Thoracic aorta (tissue), 2 donors: ENCODE data around the gene M6PR. TPM values are rescaled to one million over a fixed set of nuclear protein-coding genes. Genes with fewer than 3 reads are reported as not detected.

Experiments used
- ATAC-seq: fragments of 150-250 bp; one replicate; pipeline ENCODE4 v1.8.0; 2017; ENCODE audit warnings: low read depth; ENCODE audit not compliant: insufficient number of reproducible peaks, low FRiP score
- DNase-seq: peaks from one replicate; pipeline ENCODE4 v3.0.0-alpha.2; 2020; ENCODE audit warnings: low spot score
- H3K27ac ChIP-seq, 2 donors: fragments of 200-600 bp; sonication (generic); 1 replicate in 1 of 2; 2 replicates in 1 of 2; pipeline ENCODE4 v1.5.1; 2016; ENCODE audit warnings: mild to moderate bottlenecking in 2 of 2, moderate library complexity in 2 of 2
- H3K27me3 ChIP-seq: fragments of 200-600 bp; sonication (generic); replicated peaks from 2 replicates; pipeline ENCODE4 v1.6.0; 2016; ENCODE audit warnings: mild to moderate bottlenecking; ENCODE audit not compliant: insufficient read depth
- H3K36me3 ChIP-seq: fragments of 200-600 bp; sonication (generic); one replicate; pipeline ENCODE4 v1.5.1; 2016
- H3K4me1 ChIP-seq, 2 donors: fragments of 200-600 bp; sonication (generic); 1 replicate in 1 of 2; 2 replicates in 1 of 2; pipeline versions ENCODE4 v1.5.1 to v1.6.0; 2016; ENCODE audit warnings: low read depth in 2 of 2, mild to moderate bottlenecking in 1 of 2; ENCODE audit not compliant: control insufficient read depth in 1 of 2
- H3K4me3 ChIP-seq: fragments of 200-600 bp; sonication (generic); 2 replicates; pipeline ENCODE4 v1.5.1; 2016; ENCODE audit warnings: mild to moderate bottlenecking
- H3K9me3 ChIP-seq: fragments of 200-600 bp; sonication (generic); 2 replicates; pipeline ENCODE4 v1.5.1; 2016
- total RNA-seq, 2 donors: library from RNA; depleted of rRNA; stranded (reverse); fragments of >200 nt; gene quantifications; one replicate each; pipeline versions ENCODE4 v1.1.0 to v1.2.3, GENCODE V29; 2016
- TF ChIP-seq, protein P1 (sequence below): fragments of 200-600 bp; sonication (generic); IDR thresholded peaks from one replicate; pipeline ENCODE4 v1.5.1; 2019; ENCODE audit warnings: antibody characterized with exemption

The M6PR gene
- total RNA-seq, 2 donors from 2014 or later = 119 to 148 TPM

DNA sequence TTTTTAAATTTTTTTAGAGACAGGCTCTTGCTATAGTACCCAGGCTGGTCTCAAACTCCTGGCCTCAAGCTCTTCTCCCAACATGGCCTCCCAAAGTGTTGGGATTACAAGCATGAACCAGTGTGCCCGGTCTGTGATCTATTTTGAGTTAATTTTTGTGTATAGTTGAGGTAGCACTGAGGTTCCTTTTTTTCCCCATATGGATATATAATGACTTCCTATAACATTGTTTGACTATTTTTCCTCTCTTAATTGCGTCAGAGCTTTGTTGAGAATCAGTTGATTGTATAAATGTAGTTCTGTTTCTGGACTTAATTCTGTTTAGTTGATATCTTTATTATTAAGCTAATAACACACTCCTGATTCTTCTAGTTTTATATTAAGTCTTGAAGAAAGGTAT, 8.6 kb upstream of the M6PR start:
- no peak overlapping the region for H3K27ac ChIP-seq
- TF ChIP-seq, protein P1, sequence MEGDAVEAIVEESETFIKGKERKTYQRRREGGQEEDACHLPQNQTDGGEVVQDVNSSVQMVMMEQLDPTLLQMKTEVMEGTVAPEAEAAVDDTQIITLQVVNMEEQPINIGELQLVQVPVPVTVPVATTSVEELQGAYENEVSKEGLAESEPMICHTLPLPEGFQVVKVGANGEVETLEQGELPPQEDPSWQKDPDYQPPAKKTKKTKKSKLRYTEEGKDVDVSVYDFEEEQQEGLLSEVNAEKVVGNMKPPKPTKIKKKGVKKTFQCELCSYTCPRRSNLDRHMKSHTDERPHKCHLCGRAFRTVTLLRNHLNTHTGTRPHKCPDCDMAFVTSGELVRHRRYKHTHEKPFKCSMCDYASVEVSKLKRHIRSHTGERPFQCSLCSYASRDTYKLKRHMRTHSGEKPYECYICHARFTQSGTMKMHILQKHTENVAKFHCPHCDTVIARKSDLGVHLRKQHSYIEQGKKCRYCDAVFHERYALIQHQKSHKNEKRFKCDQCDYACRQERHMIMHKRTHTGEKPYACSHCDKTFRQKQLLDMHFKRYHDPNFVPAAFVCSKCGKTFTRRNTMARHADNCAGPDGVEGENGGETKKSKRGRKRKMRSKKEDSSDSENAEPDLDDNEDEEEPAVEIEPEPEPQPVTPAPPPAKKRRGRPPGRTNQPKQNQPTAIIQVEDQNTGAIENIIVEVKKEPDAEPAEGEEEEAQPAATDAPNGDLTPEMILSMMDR = no peak
- no peak for ATAC-seq
- H3K27me3 ChIP-seq = no peaks in the 10 kb centered on the region
- H3K4me3 ChIP-seq = no peak overlapping the region
- DNase-seq = no peak
- H3K4me1 ChIP-seq = no peaks in the 10 kb centered on the region
- no peaks in the 10 kb centered on the region for H3K9me3 ChIP-seq
- H3K36me3 ChIP-seq = no peaks in the 10 kb centered on the region

DNA sequence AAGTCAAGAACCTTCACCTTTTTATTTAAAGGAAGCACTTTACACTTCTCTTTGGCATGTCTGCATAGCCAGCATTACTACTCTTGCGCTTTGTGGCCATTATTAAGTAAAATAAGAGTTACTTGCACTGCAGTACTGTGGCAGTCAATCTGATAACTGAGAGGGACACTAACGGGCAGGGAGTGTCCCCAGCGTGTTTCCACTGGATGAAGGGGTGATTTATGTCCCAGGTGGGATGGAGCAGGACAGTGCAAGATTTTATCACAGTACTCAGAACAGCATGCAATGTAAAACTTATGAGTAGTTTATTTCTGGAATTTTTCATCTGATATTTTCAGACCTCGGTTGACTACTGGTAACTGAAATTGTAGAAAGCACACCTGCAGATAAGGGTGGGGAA, 8.1 kb upstream of the M6PR start:
- Histone ChIP-seq H3K27ac (no peak overlapping the region), H3K4me1 (no peaks in the 10 kb centered on the region), H3K9me3 (no peaks in the 10 kb centered on the region), H3K36me3 (no peaks in the 10 kb centered on the region), H3K27me3 (no peaks in the 10 kb centered on the region), H3K4me3 (no peak overlapping the region)
- DNase-seq = no peak
- ATAC-seq = no peak
- TF ChIP-seq, protein P1 = no peak

DNA sequence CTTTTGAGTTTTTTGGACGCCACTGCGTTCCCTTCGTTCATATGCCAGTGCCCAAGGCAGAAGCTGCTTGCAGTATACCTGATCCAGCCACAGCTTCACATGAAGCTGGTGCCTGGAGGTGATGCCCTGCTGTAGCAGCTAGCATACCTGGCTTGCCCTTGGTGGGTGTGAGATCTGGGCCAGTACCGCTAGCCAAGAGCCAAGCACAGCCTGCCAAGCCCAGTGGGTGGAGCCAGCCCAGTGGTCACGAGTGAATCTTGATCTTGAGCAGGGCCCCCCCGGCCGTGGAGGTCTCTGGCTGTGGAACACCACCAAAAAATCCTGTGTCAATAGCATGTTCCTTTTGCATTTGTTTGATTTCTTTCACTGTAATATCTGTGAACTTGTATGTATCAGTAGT, 7.3 kb upstream of the M6PR start:
- H3K27ac ChIP-seq = no peak overlapping the region
- H3K9me3 ChIP-seq = no peaks in the 10 kb centered on the region
- ATAC-seq (no peak), DNase-seq (no peak)
- H3K4me1 ChIP-seq = no peaks in the 10 kb centered on the region
- H3K36me3 ChIP-seq = no peaks in the 10 kb centered on the region
- H3K27me3 ChIP-seq = no peaks in the 10 kb centered on the region
- no peak overlapping the region for H3K4me3 ChIP-seq
- TF ChIP-seq, protein P1 = no peak

DNA sequence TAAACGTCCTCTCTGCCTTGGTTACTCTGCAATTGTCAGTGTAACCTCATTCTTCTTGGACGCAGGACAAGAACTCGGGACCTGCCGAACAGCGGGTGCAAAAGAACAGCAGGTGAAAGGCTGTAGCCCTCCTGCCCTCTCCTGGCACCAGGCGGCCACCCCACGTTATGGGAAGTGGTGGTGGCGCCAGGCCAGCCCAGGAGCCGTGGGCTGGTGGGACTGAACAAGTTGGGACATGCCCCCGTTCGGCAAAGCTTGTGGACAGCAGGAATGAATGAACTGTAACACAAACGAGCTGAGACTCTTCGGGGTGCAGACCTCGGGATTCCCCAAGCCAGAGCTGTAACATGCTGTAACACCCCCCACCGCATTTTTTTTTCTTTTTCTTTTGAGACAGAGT, 6.6 kb upstream of the M6PR start:
- TF ChIP-seq, protein P1 = no peak
- DNase-seq = no peak
- H3K27ac ChIP-seq = no peak overlapping the region

DNA sequence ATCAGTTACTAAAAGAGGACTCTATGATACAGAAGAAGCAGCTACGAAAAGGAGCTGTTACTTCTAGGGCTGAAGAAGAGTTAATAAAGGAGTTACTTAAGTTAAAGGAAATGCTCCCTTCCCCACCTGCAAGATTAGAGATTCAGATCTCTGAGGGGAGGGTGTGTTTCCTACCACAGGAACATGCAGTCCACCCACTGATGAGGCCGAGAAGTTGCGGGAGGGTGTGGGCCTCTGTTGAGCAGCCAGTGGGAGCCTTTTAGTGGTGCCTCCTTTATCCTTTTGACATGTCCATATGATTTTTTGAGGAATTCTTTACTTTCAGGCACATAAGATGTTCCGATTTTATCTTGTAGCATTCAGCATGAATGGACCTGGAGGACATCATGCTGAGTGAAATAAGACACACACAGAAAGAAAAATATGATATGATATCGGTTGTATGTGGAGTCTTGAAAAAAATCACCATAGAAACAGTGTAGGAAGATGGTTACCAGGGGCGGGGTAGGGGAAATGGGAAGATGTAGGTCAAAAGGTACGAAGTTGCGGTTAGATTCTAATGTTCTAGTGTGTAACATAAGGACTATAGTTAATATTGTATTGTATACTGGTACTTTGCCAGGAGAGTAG, 4.4 kb upstream of the M6PR start:
- Histone ChIP-seq H3K4me1 (peaks cover 0 to 12% of the 10 kb centered on the region in 2 donors), H3K27ac (no peak overlapping the region), H3K36me3 (no peaks in the 10 kb centered on the region), H3K4me3 (no peak overlapping the region), H3K27me3 (no peaks in the 10 kb centered on the region), H3K9me3 (no peaks in the 10 kb centered on the region)
- ATAC-seq (no peak), DNase-seq (no peak)
- TF ChIP-seq, protein P1 = no peak

More for the DNA sequence above, 6.6 kb upstream of the M6PR start:
- Histone ChIP-seq H3K27me3 (no peaks in the 10 kb centered on the region), H3K4me3 (no peak overlapping the region), H3K4me1 (peaks cover 0 to 4% of the 10 kb centered on the region in 2 donors), H3K36me3 (no peaks in the 10 kb centered on the region), H3K9me3 (no peaks in the 10 kb centered on the region)
- no peak for ATAC-seq
